Measurements from ENCODE around the gene GCC2. TPM values are rescaled to one million over a fixed set of nuclear protein-coding genes. Genes with fewer than 3 reads are reported as not detected.

The GCC2 gene, protein sequence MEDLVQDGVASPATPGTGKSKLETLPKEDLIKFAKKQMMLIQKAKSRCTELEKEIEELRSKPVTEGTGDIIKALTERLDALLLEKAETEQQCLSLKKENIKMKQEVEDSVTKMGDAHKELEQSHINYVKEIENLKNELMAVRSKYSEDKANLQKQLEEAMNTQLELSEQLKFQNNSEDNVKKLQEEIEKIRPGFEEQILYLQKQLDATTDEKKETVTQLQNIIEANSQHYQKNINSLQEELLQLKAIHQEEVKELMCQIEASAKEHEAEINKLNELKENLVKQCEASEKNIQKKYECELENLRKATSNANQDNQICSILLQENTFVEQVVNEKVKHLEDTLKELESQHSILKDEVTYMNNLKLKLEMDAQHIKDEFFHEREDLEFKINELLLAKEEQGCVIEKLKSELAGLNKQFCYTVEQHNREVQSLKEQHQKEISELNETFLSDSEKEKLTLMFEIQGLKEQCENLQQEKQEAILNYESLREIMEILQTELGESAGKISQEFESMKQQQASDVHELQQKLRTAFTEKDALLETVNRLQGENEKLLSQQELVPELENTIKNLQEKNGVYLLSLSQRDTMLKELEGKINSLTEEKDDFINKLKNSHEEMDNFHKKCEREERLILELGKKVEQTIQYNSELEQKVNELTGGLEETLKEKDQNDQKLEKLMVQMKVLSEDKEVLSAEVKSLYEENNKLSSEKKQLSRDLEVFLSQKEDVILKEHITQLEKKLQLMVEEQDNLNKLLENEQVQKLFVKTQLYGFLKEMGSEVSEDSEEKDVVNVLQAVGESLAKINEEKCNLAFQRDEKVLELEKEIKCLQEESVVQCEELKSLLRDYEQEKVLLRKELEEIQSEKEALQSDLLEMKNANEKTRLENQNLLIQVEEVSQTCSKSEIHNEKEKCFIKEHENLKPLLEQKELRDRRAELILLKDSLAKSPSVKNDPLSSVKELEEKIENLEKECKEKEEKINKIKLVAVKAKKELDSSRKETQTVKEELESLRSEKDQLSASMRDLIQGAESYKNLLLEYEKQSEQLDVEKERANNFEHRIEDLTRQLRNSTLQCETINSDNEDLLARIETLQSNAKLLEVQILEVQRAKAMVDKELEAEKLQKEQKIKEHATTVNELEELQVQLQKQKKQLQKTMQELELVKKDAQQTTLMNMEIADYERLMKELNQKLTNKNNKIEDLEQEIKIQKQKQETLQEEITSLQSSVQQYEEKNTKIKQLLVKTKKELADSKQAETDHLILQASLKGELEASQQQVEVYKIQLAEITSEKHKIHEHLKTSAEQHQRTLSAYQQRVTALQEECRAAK (N-terminal part only)
- 10 to 100 TPM; 50.3 to 72.3 (median 58.1) TPM for polyA plus RNA-seq (ENCODE audit: insufficient read length in 4 of 4)

DNA sequence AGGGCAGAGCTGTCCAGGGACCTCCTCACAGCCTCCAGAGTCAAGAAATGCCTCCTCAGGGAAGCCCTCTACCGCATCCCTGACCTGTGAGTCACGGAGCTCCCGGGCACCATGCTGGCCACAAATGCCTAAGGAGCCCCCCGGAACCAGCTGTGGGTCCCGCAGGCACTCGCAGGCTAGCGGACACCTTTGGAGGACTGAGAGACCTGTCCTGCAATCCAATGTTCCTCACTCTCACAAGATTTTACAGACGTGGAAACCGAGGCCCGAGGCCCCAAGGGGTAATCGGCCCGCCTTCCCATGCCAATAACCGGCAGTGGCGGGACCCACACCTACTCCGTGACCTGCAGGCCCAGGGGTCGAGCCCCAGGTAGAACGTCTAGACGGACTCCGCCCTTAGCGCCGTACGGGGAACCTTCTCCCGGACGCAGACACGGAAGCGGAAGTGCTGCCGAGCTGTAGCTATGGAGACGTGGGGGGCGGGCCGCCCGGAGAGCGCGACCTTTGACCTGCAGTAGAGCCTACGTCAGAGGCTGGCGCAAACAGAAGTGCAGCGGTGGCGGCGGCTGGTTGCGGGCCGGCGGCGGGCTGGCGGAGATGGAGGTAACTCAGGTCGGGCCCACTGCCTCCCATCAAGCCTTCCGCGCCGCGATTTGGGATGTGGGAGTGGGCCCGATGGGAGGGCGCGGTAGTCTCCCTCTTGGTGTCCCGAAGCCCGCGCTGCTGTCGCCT is at the start of gene GCC2:
Gene GCC2 (plus strand): TSS at position 529 of the 732 bp plus-strand sequence. CDS start 69 bp downstream, at position 598.
- DNase-seq (ENCODE audit: low read depth in 4 of 4, low spot score in 3 of 4) = peak; percentile 86 to 93 (median 87)

DNA sequence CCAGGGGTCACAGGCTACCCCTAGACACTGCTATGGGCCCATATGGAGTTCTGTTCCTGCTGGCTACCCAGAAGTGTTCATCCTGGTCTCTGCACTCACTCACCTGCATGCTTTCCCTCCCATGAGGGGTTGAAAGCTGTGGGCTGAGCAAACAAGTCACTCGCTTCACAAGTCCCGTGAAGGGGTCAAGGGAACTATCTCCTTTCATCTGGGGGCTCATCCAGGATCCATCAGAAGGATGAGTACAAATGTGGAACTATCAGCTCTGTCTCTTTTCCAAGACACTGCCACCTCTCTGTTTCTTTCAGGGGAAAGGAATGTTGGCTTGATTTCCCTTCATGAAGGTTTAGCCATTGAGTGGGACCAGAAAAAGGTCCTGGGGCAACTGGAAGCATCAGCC is 49.5 kb upstream of the GCC2 start:
- no peak for DNase-seq (ENCODE audit: low read depth in 4 of 4, low spot score in 3 of 4)

DNA sequence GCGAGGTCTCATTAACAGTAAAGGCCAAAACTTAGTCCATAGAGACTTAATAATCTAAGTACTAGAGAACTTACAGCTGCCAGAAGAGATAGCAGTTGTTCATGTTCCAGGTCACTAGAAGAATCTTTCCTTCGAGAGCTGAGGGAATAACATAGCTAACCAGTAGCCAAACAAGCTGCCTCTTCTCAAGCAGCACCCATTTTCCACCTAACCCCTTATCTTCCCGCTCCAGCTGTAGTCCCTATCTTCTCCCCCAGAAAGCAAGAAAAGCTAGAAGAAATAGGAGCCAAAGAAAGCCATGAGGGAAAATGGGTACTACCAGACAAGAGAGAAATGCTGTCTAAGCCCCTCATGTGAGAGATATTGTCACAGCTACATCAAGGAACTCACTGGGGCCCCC is 47.2 kb upstream of the GCC2 start:
- no peak for DNase-seq (ENCODE audit: low read depth in 4 of 4, low spot score in 3 of 4)

DNA sequence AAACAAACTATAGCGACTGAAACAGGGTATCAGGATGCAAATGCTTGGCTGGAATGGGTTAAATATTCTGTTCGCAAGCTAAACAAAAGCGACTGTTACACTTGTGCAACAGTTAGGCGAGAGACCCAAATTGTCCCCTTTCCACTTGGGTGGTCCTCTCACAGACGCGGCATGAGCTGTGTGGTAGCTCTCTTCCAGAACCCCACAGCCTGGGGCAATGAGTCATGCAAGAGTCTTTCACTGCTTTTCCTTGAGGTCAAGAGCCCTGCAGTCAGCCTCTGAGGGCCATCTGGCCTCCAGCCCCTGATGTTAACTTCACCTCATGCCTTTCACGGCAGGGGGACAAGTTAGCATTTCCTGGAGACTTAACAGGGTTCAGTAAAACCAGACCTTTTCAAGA is 45.5 kb upstream of the GCC2 start:
- no peak for DNase-seq (ENCODE audit: low read depth in 4 of 4, low spot score in 3 of 4)

GRCh38 chr2:108404784-108405397 is 44.1 kb upstream of the GCC2 start:
- DNase-seq (ENCODE audit: low read depth in 4 of 4, low spot score in 3 of 4) = no peak

DNA sequence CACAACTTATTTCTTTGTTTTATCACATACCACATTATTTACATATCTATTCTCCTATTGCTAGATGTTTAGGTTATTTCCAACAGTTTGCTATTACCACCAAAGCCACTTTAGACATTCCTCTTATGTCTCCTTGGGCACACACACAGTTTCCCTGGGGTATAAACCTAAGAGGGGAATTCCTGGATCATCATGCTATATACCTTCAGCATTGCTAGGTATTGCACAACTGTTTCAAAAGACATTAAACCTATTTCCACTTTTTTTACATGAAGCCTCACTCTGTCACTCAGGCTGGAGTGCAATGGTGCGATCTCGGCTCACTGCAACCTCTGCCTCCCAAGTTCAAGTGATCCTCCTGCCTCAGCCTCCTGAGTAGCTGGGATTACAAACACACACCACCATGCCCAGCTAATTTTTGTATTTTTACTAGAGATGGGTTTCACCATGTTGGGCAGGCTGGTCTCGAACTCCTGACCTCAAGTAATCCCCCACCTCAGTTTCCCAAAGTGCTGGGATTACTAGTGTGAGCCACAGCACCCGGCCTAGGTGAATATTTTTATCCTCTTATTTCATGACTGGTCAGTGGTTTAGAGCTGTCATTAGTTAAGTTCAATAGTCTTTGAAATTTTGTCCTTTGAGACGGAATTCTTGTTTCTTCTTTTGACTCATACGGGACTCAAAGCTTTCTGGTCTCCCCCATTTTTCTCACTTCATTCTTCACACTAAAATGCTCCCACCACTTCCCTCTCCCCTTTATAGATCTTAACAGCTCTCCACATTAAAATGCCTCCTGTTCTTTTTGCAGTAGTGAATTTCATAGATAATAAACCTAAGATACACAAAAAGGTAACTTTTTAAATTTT is 40.9 kb upstream of the GCC2 start:
- DNase-seq (ENCODE audit: low read depth in 4 of 4, low spot score in 3 of 4) = no peak

- no peak for DNase-seq (ENCODE audit: low read depth in 4 of 4, low spot score in 3 of 4)
These were observed 39.2 kb upstream of the GCC2 start for GRCh38 chr2:108409768-108410167.

DNA sequence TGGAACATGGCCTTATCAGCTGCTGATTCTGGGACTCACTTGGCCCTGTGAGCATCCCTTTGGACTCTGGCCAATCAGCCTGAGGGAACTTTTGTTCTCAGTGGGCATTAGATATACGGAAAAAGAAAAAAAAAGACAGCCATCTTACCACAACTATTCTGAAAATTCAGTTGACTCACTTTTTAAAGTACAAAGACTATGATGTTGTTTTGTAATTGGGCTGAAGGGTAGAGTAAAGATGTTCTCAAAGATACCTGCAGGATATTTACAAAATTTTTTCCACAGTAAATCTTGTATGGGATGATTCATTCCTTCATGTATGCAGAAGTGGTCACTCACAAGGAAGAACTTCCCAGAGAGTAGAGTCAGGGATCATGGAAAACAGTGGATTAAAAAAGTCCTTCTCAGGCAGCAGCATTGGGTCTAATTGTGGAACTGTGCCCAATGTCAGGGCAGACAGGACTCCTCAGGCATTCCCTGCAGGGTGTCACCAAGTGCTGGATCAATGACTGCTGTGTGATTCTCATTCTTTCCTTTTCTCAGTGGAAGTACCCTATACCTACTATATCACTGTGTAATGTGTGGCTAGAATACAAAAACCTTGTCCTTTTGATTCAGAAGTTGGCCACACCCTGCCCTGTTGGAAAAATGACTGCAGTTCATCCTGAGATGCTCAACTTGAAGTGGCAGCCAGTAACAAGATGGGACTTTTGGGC is 35.9 kb upstream of the GCC2 start:
- DNase-seq (ENCODE audit: low read depth in 4 of 4, low spot score in 3 of 4) = no peak

DNA sequence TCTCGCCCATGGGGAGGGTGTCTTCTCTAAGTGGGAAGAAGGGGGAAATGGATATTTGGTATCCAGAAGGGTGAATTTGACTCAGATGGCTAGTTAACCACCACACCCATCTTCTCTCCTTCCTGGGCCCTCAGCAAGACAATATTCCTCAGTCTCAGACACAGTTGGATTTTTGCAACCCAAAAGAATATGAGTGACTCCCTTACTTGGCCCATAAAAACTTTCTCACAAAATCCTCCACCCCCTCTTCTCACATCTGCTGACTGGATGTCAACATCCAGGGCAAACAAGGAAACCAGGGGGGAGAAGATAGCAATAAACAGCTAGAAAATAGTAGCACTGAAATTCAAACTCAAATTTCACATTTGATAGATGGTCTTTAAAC is 35.3 kb upstream of the GCC2 start:
- DNase-seq (ENCODE audit: low read depth in 4 of 4, low spot score in 3 of 4) = no peak

- no peak for DNase-seq (ENCODE audit: low read depth in 4 of 4, low spot score in 3 of 4)
These were observed 34.6 kb upstream of the GCC2 start for GRCh38 chr2:108414256-108414876.

- DNase-seq (ENCODE audit: low read depth in 4 of 4, low spot score in 3 of 4) = no peak
These were observed 34.1 kb upstream of the GCC2 start for GRCh38 chr2:108414945-108415344.

DNA sequence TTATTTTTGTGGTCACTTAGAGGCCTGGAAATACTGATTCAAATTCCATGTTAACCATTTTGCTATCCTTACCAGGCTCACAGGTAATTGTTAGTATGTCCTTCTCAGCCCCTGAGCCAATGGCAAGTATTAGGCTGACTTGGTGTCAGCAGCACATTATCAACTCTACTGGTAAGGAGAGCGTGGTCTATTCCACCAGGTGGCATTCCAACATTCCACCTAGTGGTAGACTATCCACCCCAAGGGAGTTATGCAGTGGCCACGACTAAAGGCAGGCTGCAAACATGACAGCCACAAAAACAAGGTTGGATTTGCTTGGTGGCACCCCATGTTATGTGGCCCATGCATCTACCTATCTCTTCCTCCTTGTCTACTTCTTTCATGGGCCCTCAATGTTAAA is 31.8 kb upstream of the GCC2 start:
- no peak for DNase-seq (ENCODE audit: low read depth in 4 of 4, low spot score in 3 of 4)

- DNase-seq (ENCODE audit: low read depth in 4 of 4, low spot score in 3 of 4) = no peak
These were observed 30.6 kb upstream of the GCC2 start for GRCh38 chr2:108418416-108418815.

- DNase-seq (ENCODE audit: low read depth in 4 of 4, low spot score in 3 of 4) = no peak
These were observed 25.9 kb upstream of the GCC2 start for GRCh38 chr2:108423067-108423466.

DNA sequence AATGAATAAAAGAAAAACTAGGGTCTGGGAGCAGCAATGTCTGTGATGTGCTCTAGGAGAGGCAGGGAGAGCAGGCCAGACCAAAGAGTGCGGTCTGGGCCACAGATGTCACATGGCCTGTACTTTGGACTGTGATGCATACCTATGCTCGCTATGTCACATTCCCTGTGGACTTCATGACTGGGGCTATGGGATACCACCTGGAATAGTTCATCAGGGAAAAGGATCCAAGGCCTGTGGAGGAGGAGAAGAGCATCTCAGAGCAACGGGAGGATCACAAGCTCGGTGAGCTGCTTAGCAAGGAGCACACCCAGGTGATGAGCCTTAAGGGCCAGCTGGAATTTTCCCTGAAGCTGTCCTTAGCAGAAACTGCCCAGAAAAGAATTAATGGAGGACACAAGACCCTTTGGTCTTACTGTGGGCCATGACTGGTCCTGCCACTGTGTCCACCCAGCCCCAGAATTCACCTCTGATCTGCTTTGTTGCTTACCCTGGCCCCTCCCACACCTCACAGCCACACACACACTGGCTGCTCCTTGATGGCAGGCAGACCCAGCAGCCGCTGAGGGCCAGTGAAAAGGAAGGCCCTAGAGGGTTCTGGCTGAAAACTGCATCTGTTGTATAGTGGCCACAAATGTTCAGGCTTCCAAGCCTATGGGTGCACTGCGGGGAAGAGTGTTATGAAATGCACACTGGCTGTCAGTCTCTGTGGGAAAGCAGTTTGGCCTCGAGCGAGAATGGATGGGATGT is 25.3 kb upstream of the GCC2 start:
- DNase-seq (ENCODE audit: low read depth in 4 of 4, low spot score in 3 of 4) = no peak

DNA sequence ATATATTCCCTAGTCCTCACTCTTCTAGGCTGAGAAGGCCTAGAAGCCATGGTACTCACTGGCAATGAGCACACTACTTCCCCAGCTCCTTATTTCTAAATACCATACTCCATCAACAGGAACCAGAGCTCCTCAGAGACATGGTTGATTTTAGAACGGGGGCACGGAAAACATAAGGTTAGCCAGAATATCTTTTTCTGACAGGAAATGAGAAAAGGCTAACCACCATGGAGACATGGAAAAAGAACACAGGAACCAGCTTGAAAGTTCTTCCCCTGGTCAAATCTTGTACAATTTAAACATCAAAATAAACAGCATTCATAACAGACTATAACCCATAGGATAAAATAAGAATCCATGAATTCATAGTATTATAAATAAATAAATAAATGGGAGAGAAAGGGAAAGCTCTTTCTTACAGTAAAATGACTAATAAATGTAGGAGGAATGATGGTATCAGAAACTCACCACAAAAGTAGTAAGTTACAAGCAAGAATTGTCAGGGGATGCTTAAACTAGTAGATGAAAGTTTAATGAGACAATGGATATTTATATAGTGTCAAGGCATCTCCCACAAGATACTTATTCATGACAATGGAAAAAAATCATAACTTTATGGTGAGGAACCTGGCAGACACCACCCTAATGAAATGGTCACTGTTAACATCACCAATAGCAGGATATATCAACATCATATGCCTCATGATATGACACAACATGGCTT is 20.6 kb upstream of the GCC2 start:
- no peak for DNase-seq (ENCODE audit: low read depth in 4 of 4, low spot score in 3 of 4)
